Immature natural killer cell (primary cell): ENCODE results near the gene PPP1R9B. TPM values are rescaled to one million over a fixed set of nuclear protein-coding genes. Genes with fewer than 3 reads are reported as not detected.

ENCODE experiments used
- DNase-seq, 3 donors: peaks; one replicate each; pipeline ENCODE4 v3.0.0; 2022; ENCODE audit warnings: mixed read lengths in 1 of 3
- H3K27ac Mint-ChIP-seq, 6 donors: one replicate each; pipeline ENCODE4 v1.8.0; 2020; ENCODE audit warnings: mixed read lengths in 6 of 6, mild to moderate bottlenecking in 5 of 6, inconsistent platforms in 4 of 6, moderate library complexity in 3 of 6
- H3K27me3 Mint-ChIP-seq, 3 donors: one replicate each; pipeline ENCODE4 v1.8.0; 2020 to 2021; ENCODE audit warnings: low read depth in 3 of 3, mild to moderate bottlenecking in 3 of 3, mixed read lengths in 3 of 3, moderate library complexity in 3 of 3, inconsistent platforms in 1 of 3
- H3K36me3 Mint-ChIP-seq, 3 donors: one replicate each; pipeline ENCODE4 v1.8.0; 2020; ENCODE audit warnings: mixed read lengths in 3 of 3, inconsistent platforms in 2 of 3, mild to moderate bottlenecking in 2 of 3
- H3K4me1 Mint-ChIP-seq, 2 donors: one replicate each; pipeline ENCODE4 v1.8.0; 2020; ENCODE audit warnings: inconsistent platforms in 2 of 2, mild to moderate bottlenecking in 2 of 2, mixed read lengths in 2 of 2, moderate library complexity in 1 of 2
- H3K4me3 Mint-ChIP-seq, 5 donors: one replicate each; pipeline ENCODE4 v1.8.0; 2020; ENCODE audit warnings: mild to moderate bottlenecking in 5 of 5, mixed read lengths in 5 of 5, inconsistent platforms in 3 of 5, moderate library complexity in 3 of 5
- H3K9me3 Mint-ChIP-seq, 6 donors: one replicate each; pipeline ENCODE4 v1.8.0; 2020; ENCODE audit warnings: mild to moderate bottlenecking in 6 of 6, mixed read lengths in 6 of 6, inconsistent platforms in 4 of 6, moderate library complexity in 3 of 6
- polyA plus RNA-seq, 3 donors: library from polyadenylated mRNA; unstranded; fragments of 300-500 nt; fragmentation: Illumina TruSeq; gene quantifications; one replicate each; pipeline ENCODE4 v1.2.3, GENCODE V29; 2021

The PPP1R9B gene
- polyA plus RNA-seq, 3 donors from 2014 or later = 0.25 to 2.0 (median 0.66) TPM

GRCh38 chr17:50151937-50152547 lies 1.6 kb upstream of the PPP1R9B start:
- peak; percentile 65 to 66 (median 66) for DNase-seq
- H3K27me3 Mint-ChIP-seq = peaks cover 8 to 16% (median 12%) of the 10 kb centered on the region in 3 donors
- no peaks in the 10 kb centered on the region for H3K9me3 Mint-ChIP-seq
- peak overlapping the region; percentile 85 to 96 (median 92) for H3K27ac Mint-ChIP-seq
- peak overlapping the region; percentile 88 to 94 (median 92) for H3K4me3 Mint-ChIP-seq
- H3K4me1 Mint-ChIP-seq = peaks cover 31% of the 10 kb centered on the region in 2 donors
- H3K36me3 Mint-ChIP-seq = no peaks in the 10 kb centered on the region

GRCh38 chr17:50151041-50151936 lies 812 bp upstream of the PPP1R9B start:
- no peaks in the 10 kb centered on the region for H3K36me3 Mint-ChIP-seq
- peak overlapping the region; percentile 85 to 96 (median 93) for H3K27ac Mint-ChIP-seq
- peaks cover 8 to 16% (median 12%) of the 10 kb centered on the region in 3 donors for H3K27me3 Mint-ChIP-seq
- H3K4me3 Mint-ChIP-seq = peak overlapping the region; percentile 88 to 94 (median 92)
- peak; percentile 88 to 89 (median 89) for DNase-seq
- H3K9me3 Mint-ChIP-seq = no peaks in the 10 kb centered on the region
- peaks cover 38 to 39% of the 10 kb centered on the region in 2 donors for H3K4me1 Mint-ChIP-seq

GRCh38 chr17:50149417-50150353 lies 792 bp downstream of the PPP1R9B start:
- peak; percentile 63 to 69 (median 66) for DNase-seq
- H3K4me3 Mint-ChIP-seq = peak overlapping the region; percentile 89 to 97 (median 91)
- peak overlapping the region in 5 of 6 donors; percentile 48 to 91 (median 89) for H3K27ac Mint-ChIP-seq
- H3K9me3 Mint-ChIP-seq = no peaks in the 10 kb centered on the region
- H3K4me1 Mint-ChIP-seq = peaks cover 52 to 55% of the 10 kb centered on the region in 2 donors
- H3K36me3 Mint-ChIP-seq = no peaks in the 10 kb centered on the region
- H3K27me3 Mint-ChIP-seq = peaks cover 8 to 16% (median 12%) of the 10 kb centered on the region in 3 donors

- H3K9me3 Mint-ChIP-seq = no peaks in the 10 kb centered on the region
- peak in 1 of 3 donors; percentile 22 for DNase-seq
- peaks cover 59 to 61% of the 10 kb centered on the region in 2 donors for H3K4me1 Mint-ChIP-seq
- peak overlapping the region; percentile 48 to 91 (median 90) for H3K27ac Mint-ChIP-seq
- peaks cover 0 to 6% (median 1%) of the 10 kb centered on the region in 3 donors for H3K36me3 Mint-ChIP-seq
- H3K4me3 Mint-ChIP-seq = peak overlapping the region; percentile 89 to 97 (median 91)
- H3K27me3 Mint-ChIP-seq = peaks cover 8 to 16% (median 12%) of the 10 kb centered on the region in 3 donors
Observed at GRCh38 chr17:50149091-50149416, 1.4 kb downstream of the PPP1R9B start.

GRCh38 chr17:50148226-50149090 lies 2.0 kb downstream of the PPP1R9B start:
- Mint-ChIP-seq H3K4me3 (peak overlapping the region; percentile 89 to 97 (median 96)), H3K36me3 (peaks cover 0 to 7% (median 3%) of the 10 kb centered on the region in 3 donors)

GRCh38 chr17:50147841-50148225 lies 2.6 kb downstream of the PPP1R9B start:
- Mint-ChIP-seq H3K4me3 (peak overlapping the region; percentile 89 to 97 (median 96)), H3K36me3 (peaks cover 0 to 10% (median 6%) of the 10 kb centered on the region in 3 donors), H3K27me3 (peaks cover 8 to 16% (median 15%) of the 10 kb centered on the region in 3 donors), H3K9me3 (no peaks in the 10 kb centered on the region), H3K4me1 (peaks cover 69 to 73% of the 10 kb centered on the region in 2 donors), H3K27ac (peak overlapping the region; percentile 89 to 97 (median 92))
- DNase-seq = no peak

More at GRCh38 chr17:50148226-50149090, 2.0 kb downstream of the PPP1R9B start:
- peaks cover 8 to 16% (median 12%) of the 10 kb centered on the region in 3 donors for H3K27me3 Mint-ChIP-seq
- H3K9me3 Mint-ChIP-seq = no peaks in the 10 kb centered on the region
- peaks cover 64 to 67% of the 10 kb centered on the region in 2 donors for H3K4me1 Mint-ChIP-seq
- DNase-seq = peak in 1 of 3 donors; percentile 33
- H3K27ac Mint-ChIP-seq = peak overlapping the region; percentile 89 to 97 (median 91)

GRCh38 chr17:50146927-50147665 lies 3.4 kb downstream of the PPP1R9B start:
- Mint-ChIP-seq H3K9me3 (no peaks in the 10 kb centered on the region), H3K4me3 (peak overlapping the region; percentile 89 to 97 (median 96)), H3K27me3 (peaks cover 8 to 12% (median 12%) of the 10 kb centered on the region in 3 donors), H3K36me3 (peaks cover 0 to 14% (median 11%) of the 10 kb centered on the region in 3 donors), H3K27ac (peak overlapping the region; percentile 84 to 97 (median 92)), H3K4me1 (peaks cover 71 to 74% of the 10 kb centered on the region in 2 donors)
- no peak for DNase-seq

GRCh38 chr17:50146230-50146926 lies 4.1 kb downstream of the PPP1R9B start:
- Mint-ChIP-seq H3K4me1 (peaks cover 73 to 74% of the 10 kb centered on the region in 2 donors), H3K27me3 (peaks cover 5 to 8% (median 7%) of the 10 kb centered on the region in 3 donors), H3K27ac (peak overlapping the region; percentile 84 to 97 (median 92)), H3K36me3 (peaks cover 0 to 16% (median 14%) of the 10 kb centered on the region in 3 donors), H3K4me3 (peak overlapping the region; percentile 89 to 97 (median 96)), H3K9me3 (no peaks in the 10 kb centered on the region)
- DNase-seq = no peak

GRCh38 chr17:50145532-50146229 lies 4.8 kb downstream of the PPP1R9B start:
- peaks cover 0 to 23% (median 14%) of the 10 kb centered on the region in 3 donors for H3K36me3 Mint-ChIP-seq
- H3K4me3 Mint-ChIP-seq = peak overlapping the region; percentile 29 to 93 (median 68)
- DNase-seq = no peak
- peaks cover 78 to 79% of the 10 kb centered on the region in 2 donors for H3K4me1 Mint-ChIP-seq
- peak overlapping the region; percentile 35 to 91 (median 76) for H3K27ac Mint-ChIP-seq
- no peaks in the 10 kb centered on the region for H3K9me3 Mint-ChIP-seq
- peaks cover 1 to 4% (median 2%) of the 10 kb centered on the region in 3 donors for H3K27me3 Mint-ChIP-seq

GRCh38 chr17:50144845-50145531 lies 5.5 kb downstream of the PPP1R9B start:
- Mint-ChIP-seq H3K4me3 (peak overlapping the region; percentile 21 to 70 (median 61)), H3K27me3 (peaks cover 1 to 4% (median 2%) of the 10 kb centered on the region in 3 donors), H3K4me1 (peaks cover 85 to 86% of the 10 kb centered on the region in 2 donors), H3K36me3 (peaks cover 0 to 25% (median 14%) of the 10 kb centered on the region in 3 donors), H3K27ac (peak overlapping the region; percentile 50 to 90 (median 74)), H3K9me3 (no peaks in the 10 kb centered on the region)
- DNase-seq = no peak
